Measurements from ENCODE around the gene RIC3.

Gene RIC3, protein sequence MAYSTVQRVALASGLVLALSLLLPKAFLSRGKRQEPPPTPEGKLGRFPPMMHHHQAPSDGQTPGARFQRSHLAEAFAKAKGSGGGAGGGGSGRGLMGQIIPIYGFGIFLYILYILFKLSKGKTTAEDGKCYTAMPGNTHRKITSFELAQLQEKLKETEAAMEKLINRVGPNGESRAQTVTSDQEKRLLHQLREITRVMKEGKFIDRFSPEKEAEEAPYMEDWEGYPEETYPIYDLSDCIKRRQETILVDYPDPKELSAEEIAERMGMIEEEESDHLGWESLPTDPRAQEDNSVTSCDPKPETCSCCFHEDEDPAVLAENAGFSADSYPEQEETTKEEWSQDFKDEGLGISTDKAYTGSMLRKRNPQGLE

GRCh38 chr11:8168485-8169257 is at the start of gene RIC3:
Gene RIC3, minus strand, starts transcription at chr11:8169025. Its CDS starts 36 bp downstream, at chr11:8168989.
- no peak for DNase-seq

DNA sequence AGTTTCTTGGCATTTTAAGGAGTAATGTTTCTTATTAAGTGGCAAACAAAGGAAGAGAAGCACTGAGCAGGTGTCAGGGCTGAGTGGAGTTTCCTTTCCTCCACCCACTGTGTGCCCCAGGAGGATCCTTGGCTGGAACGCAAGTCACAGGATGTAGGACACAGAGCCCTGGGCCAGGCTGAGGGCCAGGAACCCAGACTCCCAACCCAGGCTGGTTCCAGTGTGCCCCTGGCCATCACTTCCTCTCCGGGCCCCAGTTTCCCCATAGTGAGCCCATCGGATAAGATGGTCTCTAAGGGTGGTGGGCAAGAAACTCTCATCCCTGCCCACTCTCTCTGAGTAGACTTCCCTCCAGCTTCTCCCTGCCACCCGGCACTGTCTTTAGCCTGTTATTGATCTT is 49.6 kb upstream of the RIC3 start:
- DNase-seq, result no peak

- no peak for DNase-seq
Measured at GRCh38 chr11:8217926-8218325, 49.1 kb upstream of the RIC3 start.

GRCh38 chr11:8217136-8217535 is 48.3 kb upstream of the RIC3 start:
- no peak for DNase-seq

- DNase-seq, result no peak
Measured at GRCh38 chr11:8213376-8213775, 44.6 kb upstream of the RIC3 start.

DNA sequence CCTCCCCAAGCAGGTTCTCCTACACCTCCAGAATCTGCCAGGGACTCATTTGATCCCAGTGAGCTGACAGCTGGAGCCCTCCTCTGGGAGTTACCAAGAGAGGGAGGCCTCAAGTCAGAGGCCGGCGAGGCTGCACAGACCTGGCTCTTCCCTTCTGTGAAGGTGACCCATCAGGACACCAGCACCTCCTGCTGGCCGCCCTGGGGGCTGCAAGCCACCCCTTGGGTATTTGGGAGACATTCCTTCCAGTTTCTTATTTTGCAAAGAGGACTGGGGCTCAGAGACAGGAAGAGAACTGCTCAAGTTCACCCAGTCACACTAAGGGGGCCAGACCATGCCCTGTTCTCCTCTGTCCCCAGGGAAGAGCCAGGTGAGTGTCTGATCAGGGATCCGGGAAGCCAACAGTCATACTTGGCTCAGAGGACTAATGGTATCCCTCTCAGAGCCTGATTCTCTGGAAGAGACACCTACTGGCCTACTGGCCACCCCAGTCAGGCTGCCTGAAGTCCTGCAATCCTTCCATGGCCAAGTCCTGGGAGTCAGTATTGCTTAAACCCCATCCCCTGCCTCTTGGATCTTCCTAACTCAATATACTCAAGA is 40.5 kb upstream of the RIC3 start:
- DNase-seq, result no peak

- no peak for DNase-seq
Measured at GRCh38 chr11:8207080-8208000, 38.5 kb upstream of the RIC3 start.

DNA sequence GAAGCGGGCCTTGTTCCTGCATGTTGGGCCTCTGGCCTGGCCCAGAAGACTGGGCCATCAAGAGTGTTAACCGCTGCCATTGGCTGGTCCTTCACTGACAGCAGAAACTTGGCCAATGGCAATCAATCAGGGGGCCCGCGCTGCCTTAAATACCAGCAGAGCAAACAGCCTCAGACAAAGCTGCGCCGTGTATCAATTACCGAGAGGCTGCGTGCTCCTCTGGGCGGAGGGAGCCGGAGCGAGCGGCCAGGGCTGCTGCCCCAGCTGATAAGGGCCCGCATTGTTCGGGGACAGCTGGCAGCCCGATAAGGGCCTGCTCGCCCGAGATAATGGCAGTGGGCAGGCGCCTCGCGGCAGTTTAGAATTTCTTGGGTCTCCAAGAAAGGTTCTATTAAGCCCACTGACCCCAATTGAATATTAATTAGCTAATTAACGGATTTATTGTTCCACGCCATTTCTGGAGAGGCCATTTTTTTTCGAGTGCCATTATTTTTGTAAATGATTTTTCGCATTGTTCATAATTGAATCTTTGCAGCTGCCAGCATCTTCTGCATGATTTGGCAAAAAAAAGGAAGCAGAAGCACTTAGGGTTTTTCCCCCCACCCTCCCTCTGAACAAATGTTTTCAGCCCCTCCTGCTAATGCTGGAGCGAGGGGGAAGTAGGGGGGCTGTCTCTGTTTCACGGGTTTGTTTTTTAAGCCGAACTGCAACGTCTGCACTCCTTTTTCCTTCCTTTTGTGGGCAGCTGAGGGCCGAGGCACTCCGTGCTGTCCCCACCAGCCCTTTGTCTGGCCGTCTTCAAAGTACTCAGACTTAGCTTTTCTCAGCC is 37.6 kb upstream of the RIC3 start:
- peak; percentile 27 for DNase-seq

- no peak for DNase-seq
Measured at GRCh38 chr11:8205566-8205965, 36.7 kb upstream of the RIC3 start.

- DNase-seq, result no peak
Measured at GRCh38 chr11:8204596-8204995, 35.8 kb upstream of the RIC3 start.

DNA sequence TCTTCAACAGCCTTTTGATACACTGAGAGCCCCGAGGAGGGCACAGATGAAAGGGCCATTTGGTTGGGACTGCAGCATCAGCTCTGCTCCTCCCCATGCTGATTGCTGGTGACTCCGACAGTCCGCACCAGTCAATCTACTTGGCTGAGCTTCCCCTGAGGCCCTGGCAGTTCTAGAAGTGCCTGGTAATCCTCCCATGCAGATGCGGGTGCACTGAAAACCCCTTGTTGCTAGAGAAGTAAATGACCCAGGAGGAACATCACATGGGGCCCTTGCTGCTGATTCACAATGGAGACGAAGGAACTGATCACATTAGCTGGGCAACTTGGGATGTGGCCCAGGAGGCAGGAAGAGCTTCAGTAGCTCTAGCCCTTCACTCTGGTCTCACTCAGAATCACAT is 35.2 kb upstream of the RIC3 start:
- no peak for DNase-seq

- no peak for DNase-seq
Measured at GRCh38 chr11:8203414-8203715, 34.5 kb upstream of the RIC3 start.

- DNase-seq, result no peak
Measured at GRCh38 chr11:8202516-8203413, 33.9 kb upstream of the RIC3 start.

DNA sequence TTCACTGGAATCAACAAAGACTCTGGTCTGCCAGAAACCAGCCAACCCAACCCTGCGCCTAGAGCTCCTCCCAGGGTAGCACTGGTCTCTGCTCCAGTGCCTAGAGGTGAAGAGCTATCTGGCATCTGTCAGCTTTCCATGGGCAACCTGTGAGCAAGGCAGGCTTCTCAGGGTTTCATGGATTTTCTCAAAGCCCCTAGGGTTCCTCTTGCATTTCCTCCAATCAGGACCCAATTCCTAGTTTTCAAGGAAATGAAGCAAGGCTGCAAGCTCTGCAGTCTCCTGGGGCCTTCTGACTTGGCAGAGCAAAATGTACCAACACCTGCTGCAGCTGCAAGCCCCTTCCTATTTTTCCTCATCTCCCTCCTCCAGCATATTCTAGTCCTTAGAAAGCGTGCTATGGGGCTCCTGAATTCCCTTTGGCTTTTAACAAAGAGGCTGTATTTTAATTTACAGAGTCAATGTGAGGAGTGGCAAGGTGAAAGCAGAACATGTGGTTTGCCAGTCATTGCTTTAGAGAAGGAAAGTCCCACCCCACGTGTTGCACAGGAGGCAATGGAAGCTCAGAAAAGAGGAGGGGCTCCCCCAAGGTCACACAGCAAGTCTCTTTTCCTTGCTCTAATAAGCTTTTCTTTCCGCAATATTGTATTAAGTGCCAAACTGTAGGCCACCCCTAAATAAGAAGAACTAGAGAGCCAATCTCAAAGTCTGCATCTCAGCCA is 33.0 kb upstream of the RIC3 start:
- no peak for DNase-seq

DNA sequence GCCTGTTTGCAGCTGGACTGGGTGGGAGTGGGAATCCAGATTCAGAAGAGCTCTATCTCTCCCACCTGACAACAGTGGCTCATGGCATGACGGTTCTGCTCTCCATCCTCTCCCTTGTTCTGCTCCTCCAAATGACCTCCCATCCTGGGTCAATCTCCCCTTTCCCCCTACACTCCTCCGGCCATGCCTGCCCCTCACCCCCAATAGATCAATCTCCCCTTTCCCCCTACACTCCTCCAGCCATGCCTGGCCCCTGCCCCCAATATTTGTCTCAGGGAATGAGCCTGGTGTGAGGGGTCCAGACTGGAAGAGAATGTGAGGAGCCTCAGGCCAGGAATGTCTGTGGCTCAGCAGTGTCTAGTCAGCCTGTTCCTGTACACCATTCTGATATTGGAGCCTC is 30.9 kb upstream of the RIC3 start:
- DNase-seq, result no peak

DNA sequence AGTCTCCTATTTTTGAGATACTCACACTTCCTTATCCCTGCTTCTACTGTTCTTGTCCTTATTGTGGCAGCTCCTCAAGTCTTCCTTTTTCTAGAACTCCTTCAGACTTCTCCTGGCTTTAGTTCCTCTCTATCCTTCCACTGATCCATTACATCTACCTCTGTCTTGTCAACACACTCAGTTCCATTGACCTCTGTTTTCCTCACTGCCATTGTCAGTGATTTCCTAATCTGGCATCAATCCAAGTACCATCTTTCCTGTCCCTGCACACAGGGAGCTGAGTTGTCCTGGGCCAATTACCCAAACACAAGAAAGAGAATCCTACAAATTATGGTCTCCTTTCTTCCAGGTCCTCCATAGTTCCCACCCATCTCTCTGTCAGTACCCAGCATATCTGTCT is 27.9 kb upstream of the RIC3 start:
- no peak for DNase-seq

- no peak for DNase-seq
Measured at GRCh38 chr11:8194956-8195355, 26.1 kb upstream of the RIC3 start.

GRCh38 chr11:8192896-8193209 is 24.0 kb upstream of the RIC3 start:
- DNase-seq, result no peak

DNA sequence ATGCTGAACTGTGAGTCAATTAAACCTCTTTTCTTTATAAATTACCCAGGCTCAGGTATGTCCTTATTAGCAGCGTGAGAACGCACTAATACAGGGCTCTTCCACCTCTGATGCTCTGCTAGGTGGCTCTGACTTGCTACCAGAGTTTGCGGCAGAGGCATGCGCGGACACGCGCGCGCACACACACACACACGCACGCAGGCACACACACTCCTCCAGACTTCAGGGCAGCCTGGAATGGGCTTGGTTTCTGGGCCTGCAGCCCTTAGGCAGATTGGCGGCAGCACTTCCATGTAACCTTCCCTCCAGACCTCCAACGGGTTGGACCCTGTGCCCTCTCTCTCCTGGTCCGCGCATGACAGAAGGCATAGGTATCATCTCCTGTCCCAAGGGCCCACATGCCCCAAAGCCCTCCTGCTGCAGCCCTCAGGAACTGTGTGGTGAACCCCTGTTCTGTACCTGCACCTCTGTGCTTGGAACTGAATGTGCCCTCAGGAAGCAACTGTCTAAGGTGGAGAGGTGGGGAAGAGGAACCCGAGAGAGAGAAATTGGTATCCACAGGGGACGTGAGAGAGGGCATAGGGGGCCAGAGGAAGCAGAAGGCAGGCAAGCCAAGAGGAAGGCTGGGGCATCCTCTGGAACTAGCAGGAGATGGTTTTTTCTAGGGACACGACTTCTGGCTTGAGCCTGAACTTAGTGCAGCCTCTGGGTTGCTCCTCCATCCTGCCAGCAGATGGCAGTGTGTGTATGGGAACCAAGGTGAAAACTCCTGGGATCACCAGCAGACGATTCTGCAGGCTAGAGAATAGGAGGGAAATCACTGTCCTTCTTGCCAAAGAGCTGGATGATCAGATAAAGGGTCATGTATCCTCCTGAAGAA is 23.4 kb upstream of the RIC3 start:
- DNase-seq, result peak; percentile 52

DNA sequence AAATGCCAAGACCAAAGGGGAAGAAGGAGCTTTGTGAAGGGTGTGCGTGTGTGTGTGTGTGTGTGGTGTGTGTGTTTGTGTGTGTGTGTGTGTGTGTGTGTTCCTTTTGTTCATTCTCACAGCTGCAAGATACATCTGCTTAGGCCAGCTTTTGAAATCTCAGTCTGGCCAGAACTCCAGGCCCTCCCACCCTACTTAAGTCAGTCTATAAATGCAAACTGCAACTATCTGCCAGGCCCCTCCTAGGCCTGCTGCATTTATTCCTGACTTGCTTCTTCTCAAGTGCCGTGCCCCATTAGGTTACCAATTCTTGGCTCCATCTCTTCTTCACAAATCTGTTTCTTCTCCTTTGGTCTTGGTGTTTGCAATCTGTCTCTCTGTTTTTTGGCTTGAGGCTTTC is 21.6 kb upstream of the RIC3 start:
- no peak for DNase-seq

Data from NCI-H2029 treated with DMSO at 0.1 percent for 48 hours (cell line).